NCI-H2196 (cell line): ENCODE measurements around the gene SIMC1.
"Not testable (repeated sequence)": the region's sequence is repeated elsewhere in the genome, so short reads cannot be mapped to it uniquely, and the experiment has no call there.

Experiments
- DNase-seq: peaks from one replicate; lab custom pipeline; 2025; ENCODE audit not compliant: unreplicated experiment; lab: John Stamatoyannopoulos, UW

The SIMC1 gene

DNA sequence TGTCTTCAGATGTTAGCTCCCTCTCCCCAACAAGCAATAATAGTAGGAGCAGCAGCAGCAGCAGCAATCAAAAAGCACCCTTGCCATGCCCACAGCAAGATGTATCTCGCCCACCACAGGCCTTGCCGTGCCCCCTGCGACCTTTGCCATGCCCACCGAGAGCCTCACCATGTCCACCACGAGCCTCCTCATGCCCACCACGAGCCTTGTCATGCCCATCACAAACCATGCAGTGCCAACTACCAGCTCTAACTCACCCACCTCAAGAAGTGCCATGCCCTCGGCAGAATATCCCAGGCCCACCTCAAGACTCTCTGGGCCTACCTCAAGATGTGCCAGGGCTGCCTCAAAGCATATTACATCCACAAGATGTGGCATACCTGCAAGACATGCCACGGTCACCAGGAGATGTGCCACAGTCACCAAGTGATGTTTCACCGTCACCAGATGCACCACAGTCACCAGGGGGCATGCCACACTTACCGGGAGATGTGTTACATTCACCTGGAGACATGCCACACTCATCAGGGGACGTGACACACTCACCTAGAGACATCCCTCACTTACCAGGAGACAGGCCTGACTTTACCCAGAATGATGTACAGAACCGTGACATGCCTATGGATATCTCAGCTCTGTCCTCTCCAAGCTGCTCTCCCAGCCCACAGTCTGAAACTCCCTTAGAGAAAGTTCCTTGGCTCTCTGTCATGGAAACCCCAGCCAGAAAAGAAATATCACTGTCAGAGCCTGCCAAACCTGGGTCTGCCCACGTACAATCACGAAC lies 52.0 kb downstream of the SIMC1 start:
- not testable (repeated sequence) for DNase-seq

DNA sequence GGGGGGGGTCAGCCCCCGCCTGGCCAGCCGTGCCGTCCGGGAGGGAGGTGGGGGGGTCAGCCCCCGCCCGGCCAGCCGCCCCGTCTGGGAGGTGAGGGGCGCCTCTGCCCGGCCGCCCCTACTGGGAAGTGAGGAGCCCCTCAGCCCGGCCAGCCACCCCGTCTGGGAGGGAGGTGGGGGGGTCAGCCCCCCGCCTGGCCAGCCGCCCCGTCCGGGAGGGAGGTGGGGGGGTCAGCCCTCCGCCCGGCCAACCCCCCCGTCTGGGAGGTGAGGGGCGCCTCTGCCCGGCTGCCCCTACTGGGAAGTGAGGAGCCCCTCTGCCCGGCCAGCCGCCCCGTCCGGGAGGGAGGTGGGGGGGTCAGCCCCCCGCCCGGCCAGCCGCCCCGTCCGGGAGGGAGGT lies 67.1 kb downstream of the SIMC1 start:
- not testable (repeated sequence) for DNase-seq

DNA sequence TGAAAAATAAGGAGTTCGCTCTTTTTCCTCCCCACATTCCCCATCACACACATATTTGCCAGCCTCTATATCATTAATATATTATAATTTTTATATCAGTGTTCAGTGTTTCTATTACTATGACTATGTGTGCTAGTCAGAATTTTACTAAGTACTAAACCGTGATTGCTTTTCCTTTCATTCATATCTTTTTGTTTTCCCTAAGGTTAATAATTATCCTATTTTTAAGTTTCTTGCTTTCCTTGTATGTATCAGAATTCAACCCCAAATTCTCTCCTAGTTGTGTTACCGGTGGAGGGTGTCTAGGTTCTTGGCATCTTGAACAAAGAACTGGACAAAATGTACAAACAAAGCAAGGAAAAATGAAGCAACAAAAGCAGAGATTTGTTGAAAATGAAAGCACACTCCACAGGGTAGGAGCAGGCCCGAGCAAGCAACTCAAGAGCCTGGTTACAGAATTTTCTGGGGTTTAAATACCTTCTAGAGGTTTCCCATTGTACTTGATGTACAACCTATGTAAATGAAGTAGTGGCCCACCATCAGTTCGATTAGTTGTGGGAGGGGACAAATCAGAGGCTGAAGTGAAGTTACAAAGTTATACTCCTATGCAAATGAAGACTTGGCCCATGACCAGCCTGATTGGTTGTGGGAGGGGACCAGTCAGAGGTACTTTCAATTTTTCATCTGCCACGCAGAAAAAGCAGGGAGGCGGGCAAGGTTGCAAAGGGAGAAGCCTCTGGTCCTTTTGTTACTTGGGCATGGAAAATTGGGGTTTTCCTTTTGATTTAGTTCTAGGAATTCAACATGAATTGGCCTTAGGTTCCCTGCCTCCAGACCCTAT lies 79.5 kb downstream of the SIMC1 start:
- DNase-seq = no peak

GRCh38 chr5:176319827-176320554 lies 81.8 kb downstream of the SIMC1 start:
- DNase-seq = no peak

DNA sequence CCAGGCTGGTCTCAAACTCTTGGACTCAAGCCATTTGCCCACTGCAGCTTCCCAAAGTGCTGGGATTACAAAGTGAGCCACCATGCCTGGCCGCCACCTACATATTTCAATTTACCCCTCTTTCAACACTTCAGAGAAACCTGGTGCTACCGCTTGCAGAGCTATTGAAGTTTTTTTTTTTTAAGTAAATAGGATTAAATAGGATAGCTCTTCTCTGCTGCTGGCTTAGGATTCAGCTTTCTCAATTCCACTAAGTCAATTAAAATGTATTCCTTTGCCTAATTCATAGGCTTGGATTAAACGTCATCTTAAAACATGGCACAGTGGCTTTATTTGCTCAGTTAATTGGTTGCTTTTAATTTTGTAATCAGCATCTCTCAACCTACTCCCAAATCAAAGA lies 82.4 kb downstream of the SIMC1 start:
- no peak for DNase-seq

- no peak for DNase-seq
Measured at GRCh38 chr5:176334031-176334770, 96.0 kb downstream of the SIMC1 start.

DNA sequence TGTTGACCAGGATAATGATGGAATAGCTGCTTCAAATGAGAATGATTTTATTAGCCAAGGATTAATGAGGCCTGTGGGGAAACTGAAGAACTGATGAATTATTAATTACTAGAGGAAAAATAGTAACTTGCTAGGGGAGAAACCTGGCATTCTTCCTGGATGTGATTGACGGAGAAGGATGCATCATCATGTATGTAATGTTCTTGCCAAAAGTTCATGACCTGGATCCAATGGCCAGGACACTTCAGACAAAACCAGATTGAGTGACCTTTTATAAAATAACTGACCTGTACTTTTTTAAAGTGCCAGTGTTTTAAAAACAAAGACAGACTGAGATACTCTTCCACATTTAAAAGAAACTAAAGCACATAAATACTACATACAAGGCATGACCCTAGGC lies 99.7 kb downstream of the SIMC1 start:
- DNase-seq = no peak

DNA sequence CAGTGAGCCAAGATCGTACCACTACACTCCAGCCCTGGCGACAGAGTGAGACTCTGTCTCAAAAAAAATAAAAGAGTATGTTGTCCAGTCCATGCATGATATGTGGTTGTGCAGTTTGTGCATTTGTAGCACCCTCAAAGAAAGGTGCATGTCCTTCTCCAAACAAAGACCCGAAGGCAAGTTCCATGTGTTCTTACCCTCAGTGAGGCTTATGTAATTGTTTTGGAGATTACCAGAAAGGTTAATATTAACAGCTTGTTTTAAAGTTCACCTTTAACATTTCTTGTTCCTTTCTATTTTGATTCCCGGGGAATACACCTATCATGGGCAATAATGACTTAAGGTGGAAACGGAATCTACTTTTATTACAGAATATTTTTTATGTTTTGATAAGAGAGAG lies 101.1 kb downstream of the SIMC1 start:
- no peak for DNase-seq

DNA sequence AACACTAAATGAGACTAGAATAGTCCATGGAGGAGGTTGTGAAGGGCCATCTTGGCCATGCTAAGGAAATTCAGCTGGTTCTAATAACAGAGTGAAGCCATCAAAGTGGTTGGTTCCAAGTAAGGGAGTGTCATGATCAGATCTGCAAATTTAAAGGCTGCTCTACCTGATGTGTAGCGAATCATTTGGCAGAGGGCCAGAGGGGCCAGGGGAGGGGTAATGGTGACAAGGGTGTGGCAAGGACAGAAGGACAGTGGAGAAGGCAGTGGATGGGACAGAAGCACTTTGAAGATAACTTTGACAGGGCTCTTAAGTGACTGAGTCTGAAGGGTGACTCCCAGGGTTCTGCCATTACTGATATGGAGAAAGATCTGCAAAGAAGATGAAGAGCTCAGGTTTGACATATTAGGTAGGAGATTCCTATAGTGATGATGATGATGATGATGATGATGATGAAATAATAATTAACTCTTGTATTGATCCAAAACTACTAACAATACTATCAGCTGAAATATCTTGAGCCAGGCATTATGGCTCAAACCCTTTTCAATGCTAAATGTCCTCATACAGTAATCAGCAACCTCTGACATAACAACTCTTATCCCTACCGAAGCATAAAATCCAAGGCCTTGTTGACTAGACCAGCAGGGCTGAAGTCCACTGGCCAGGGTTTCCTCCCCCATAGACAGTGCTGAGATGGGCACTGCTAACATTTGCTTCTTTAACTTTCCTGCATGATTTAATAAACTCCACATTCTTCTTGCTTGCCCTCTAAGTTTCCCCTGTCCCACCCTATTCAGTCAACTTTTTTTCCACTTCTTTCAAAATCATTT lies 103.3 kb downstream of the SIMC1 start:
- DNase-seq = no peak

- DNase-seq = no peak
Measured at GRCh38 chr5:176342158-176342483, 103.9 kb downstream of the SIMC1 start.

- no peak for DNase-seq
Measured at GRCh38 chr5:176342766-176343458, 104.7 kb downstream of the SIMC1 start.

- DNase-seq = no peak
Measured at GRCh38 chr5:176350416-176350815, 112.2 kb downstream of the SIMC1 start.

- DNase-seq = no peak
Measured at GRCh38 chr5:176352116-176352878, 114.1 kb downstream of the SIMC1 start.

- DNase-seq = no peak
Measured at GRCh38 chr5:176353533-176353932, 115.3 kb downstream of the SIMC1 start.

- no peak for DNase-seq
Measured at GRCh38 chr5:176355400-176356178, 117.4 kb downstream of the SIMC1 start.

DNA sequence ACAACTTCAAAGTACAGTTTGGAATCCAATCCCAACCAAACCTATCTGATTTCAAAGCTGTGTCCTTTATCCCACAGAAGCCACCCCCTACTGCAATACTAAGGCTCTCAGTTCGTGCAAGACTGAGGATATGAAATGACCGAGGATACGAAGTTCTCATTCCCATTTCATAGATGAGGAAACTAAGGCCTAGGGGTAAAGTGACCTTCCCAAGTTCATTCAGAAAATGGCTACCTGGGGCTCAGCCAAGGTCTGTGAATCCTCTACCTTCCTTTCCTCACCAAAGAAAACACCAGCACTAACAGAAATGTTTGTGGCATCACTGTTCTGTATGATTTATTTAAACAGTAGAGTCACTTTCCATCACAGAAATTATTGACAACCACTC lies 117.9 kb downstream of the SIMC1 start:
- no peak for DNase-seq

DNA sequence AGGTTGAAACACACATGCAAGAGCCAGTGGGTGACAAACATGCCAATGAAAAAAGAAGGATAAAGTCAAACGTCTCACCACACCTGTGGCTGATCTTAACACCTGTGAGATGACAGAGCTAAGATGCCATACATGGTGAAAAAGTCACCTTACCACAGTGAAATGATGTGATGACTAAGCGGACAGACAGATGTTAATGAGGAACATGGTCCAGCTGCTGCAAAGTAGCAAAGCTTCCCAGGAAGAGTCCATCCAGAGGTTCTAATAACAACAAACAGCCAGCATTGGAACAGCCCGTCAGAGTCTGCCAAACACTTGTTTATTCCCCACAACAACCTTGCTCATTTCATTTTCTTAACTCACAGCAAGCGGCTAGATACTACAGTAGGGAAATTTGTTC lies 121.4 kb downstream of the SIMC1 start:
- no peak for DNase-seq

DNA sequence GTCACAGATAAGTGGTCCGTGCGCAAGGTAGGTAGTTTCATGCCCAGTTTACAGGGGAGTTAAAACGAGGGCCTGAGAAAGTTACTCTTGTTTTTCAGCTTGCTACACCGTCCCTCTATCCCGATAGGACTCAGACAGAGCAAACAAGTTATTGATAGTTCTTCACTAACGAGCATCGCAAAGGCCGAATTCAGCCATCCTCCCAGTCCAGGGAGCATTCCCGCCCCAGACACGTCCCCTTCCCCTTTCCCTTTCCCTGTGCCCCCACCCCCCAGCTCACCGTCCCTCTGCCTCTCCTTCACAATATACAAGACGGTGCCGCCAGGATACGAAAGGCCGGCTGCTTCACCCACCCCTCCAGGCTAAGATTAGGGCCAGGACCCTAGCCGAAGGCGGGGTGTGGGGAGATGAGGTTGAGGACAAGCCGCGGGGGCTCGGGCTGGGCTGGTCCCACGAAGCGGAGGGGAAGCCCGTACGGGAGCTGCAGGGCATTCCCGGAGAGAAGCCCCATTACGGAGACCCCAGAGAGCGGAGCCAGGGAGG lies 122.7 kb downstream of the SIMC1 start:
- DNase-seq = no peak
